Astrocyte of the hippocampus (primary cell): ENCODE measurements around the gene PLEKHG1.
A peak's percentile ranks its signal among the peaks of the same experiment; 100 is the strongest.

Experiments
- DNase-seq: peaks from one replicate; pipeline ENCODE4 v3.0.0; 2011; ENCODE audit warnings: low read depth, low spot score

PLEKHG1 gene

GRCh38 chr6:150637266-150637665, 37.6 kb downstream of the PLEKHG1 start:
- DNase-seq, result no peak

- DNase-seq, result no peak
These were observed 38.6 kb downstream of the PLEKHG1 start for GRCh38 chr6:150638267-150638666.

- peak; percentile 28 for DNase-seq
These were observed 39.1 kb downstream of the PLEKHG1 start for GRCh38 chr6:150638765-150639164.

- DNase-seq, result no peak
These were observed 40.2 kb downstream of the PLEKHG1 start for GRCh38 chr6:150639823-150640331.

GRCh38 chr6:150640556-150641209, 41.0 kb downstream of the PLEKHG1 start:
- DNase-seq, result no peak

- peak; percentile 41 for DNase-seq
These were observed 41.9 kb downstream of the PLEKHG1 start for GRCh38 chr6:150641398-150642139.

GRCh38 chr6:150646228-150646627, 46.5 kb downstream of the PLEKHG1 start:
- DNase-seq, result no peak

GRCh38 chr6:150647051-150647450, 47.4 kb downstream of the PLEKHG1 start:
- no peak for DNase-seq
